ENCODE data around the gene SRPK2. TPM values are rescaled to one million over a fixed set of nuclear protein-coding genes. Genes with fewer than 3 reads are reported as not detected.

Gene SRPK2
- total and polyA plus RNA-seq, 2 of the 8 experiments (the other 6 are each of a cell fraction or from before 2014, with no cell fraction given) = 10.0 to 47.1 TPM

GRCh38 chr7:105426606-105427146, 38.0 kb upstream of the SRPK2 start:
- Histone ChIP-seq H2AFZ (ENCODE audit: low read length) (no peak overlapping the region), H3K18ac (ENCODE audit: extremely low read depth, low read length) (no peak overlapping the region), H3K56ac (replicated peaks; ENCODE audit: insufficient read length, low read depth, low read length) (no peak overlapping the region), H3K4me1 (replicated peaks in 1 of 4; ENCODE audit: control insufficient read depth in 3 of 4, insufficient read depth in 4 of 4, low read length in 3 of 4) (no peaks in the 10 kb centered on the region), H3K4me3 (ENCODE audit: extremely low read depth in 1 of 4, insufficient read depth in 2 of 4, low read depth in 3 of 4, low read length in 4 of 4) (no peak overlapping the region), H2BK20ac (ENCODE audit: low read length) (no peak overlapping the region), H3K9ac (replicated peaks in 1 of 4; ENCODE audit: extremely low read depth in 1 of 4, low read depth in 3 of 4, low read length in 3 of 4) (no peak overlapping the region), H3K14ac (ENCODE audit: insufficient read length) (no peak overlapping the region), H3K27ac (ENCODE audit: low read depth, low read length) (no peak overlapping the region), H3K23ac (ENCODE audit: insufficient read length) (no peak overlapping the region), H2BK5ac (ENCODE audit: low read depth, low read length) (no peak overlapping the region), H3K36me3 (ENCODE audit: control insufficient read depth in 2 of 4, insufficient read depth in 4 of 4, low read length in 3 of 4) (no peaks in the 10 kb centered on the region), H2BK120ac (replicated peaks; ENCODE audit: low read depth, low read length) (no peak overlapping the region), H2BK12ac (ENCODE audit: low read depth, low read length) (no peak overlapping the region), H3K23me2 (ENCODE audit: low read depth, low read length) (no peaks in the 10 kb centered on the region), H4K20me1 (replicated peaks in 1 of 2; ENCODE audit: control insufficient read depth in 1 of 2, insufficient read depth in 2 of 2, low read length in 2 of 2) (no peaks in the 10 kb centered on the region), H3K4me2 (ENCODE audit: insufficient read depth in 1 of 2, low read depth in 2 of 2, low read length in 2 of 2) (no peak overlapping the region), H4K5ac (ENCODE audit: insufficient read length, low read depth, low read length) (no peak overlapping the region), H2BK15ac (ENCODE audit: low read length) (no peak overlapping the region), H3K79me2 (ENCODE audit: control insufficient read depth in 1 of 2, insufficient read depth in 2 of 2, low read length in 2 of 2) (no peaks in the 10 kb centered on the region), H3K79me1 (ENCODE audit: low read depth, low read length) (no peaks in the 10 kb centered on the region), H4K8ac (ENCODE audit: extremely low read depth, insufficient read depth, low read length) (no peak overlapping the region), H4K91ac (replicated peaks; ENCODE audit: insufficient read length, low read length) (no peak overlapping the region), H3K4ac (replicated peaks; ENCODE audit: insufficient read length, low read depth, low read length) (no peak overlapping the region), H2AK5ac (ENCODE audit: low read depth, low read length) (no peak overlapping the region), H3K9me3 (ENCODE audit: insufficient read depth in 2 of 2, low read depth in 1 of 2, low read length in 1 of 2) (no peaks in the 10 kb centered on the region), H3K27me3 (replicated peaks in 1 of 4; ENCODE audit: control insufficient read depth in 3 of 4, extremely low read depth in 1 of 4, insufficient read depth in 3 of 4, low read length in 3 of 4) (no peaks in the 10 kb centered on the region)
- 91% methylated on average over 2 of the region's 2 CpGs; no CpG with 5 or more reads in 1 of the 2 experiments for WGBS, 2 experiments (ENCODE audit: extremely low coverage in 1 of 2, insufficient coverage in 1 of 2, insufficient read length in 1 of 2, insufficient replicate concordance in 2 of 2, low coverage in 1 of 2, low lambda C conversion rate in 2 of 2, missing lambda C conversion rate in 1 of 2)
- ChIA-PET CTCF (ENCODE audit: partially characterized antibody) (interaction anchor here (0.7 to 2.1 kb wide), 4 partner anchors 14 to 163 kb away, joined by 3 to 7 read pairs (median 4); no protein-coding TSS in a partner anchor), POLR2A (ENCODE audit: partially characterized antibody) (no interaction called here)
- FAIRE-seq (no peak), DNase-seq (ENCODE audit: low read depth in 1 of 2, low spot score in 2 of 2) (no peak)
- no peak for TF ChIP-seq SP1 (IDR thresholded peaks at IDR 0.05; ENCODE audit: low read depth, low read length)
- no peak for TF ChIP-seq GTF2F1 (IDR thresholded peaks at IDR 0.05; ENCODE audit: borderline replicate concordance, low read depth, low read length)
- TF ChIP-seq SAP30 (IDR thresholded peaks at IDR 0.05; ENCODE audit: insufficient read depth, insufficient replicate concordance, low read length) = no peak
- no peak for TF ChIP-seq POLR2A (IDR thresholded peaks at IDR 0.05; ENCODE audit: control extremely low read depth in 1 of 2, low read depth in 2 of 2, low read length in 2 of 2)
